HL-60/S4 (cell line): ENCODE measurements around the gene CCL15.
"Not testable (repeated sequence)": the region's sequence is repeated elsewhere in the genome, so short reads cannot be mapped to it uniquely, and the experiment has no call there.

ENCODE experiments used
- in situ Hi-C: fragments of 300-500 bp; cut with MboI; formaldehyde crosslinking; loops from 2 replicates; pipeline ENCODE4 v1.14.3; 2022; ENCODE audit warnings: low sequenced_read_pairs

Gene CCL15, protein sequence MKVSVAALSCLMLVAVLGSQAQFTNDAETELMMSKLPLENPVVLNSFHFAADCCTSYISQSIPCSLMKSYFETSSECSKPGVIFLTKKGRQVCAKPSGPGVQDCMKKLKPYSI

DNA sequence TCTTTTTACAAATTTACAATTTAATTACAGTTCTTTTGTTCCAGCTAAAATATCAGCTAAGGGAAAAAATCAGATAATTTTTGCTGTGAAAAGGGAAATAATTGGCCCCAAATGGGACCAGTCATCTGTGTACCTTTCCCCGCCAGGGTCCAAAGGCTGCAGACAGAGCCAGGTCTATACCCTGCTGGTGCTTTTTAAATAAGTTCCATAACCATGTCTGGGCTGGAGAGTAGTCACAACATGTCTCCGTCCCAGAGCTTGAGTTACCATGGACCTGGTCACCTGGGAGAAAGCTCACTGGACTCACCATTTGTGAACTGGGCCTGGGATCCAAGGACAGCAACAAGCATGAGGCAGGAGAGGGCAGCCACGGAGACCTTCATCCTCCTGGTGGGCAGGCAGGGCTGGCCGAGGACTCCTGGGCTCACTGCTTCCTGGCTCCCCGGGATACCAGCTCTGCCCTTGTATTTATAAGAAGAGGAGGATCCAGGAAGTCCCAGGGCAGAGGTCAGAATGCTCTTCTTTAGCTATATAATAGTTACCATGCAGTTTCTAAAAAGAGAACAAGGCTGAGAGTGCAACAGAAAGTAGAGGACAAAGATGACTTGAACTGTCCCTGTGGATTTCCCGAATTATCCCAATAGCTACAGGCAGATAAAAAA is at the start of gene CCL15:
CCL15 (minus strand) TSS at position 444 of the 662 bp plus-strand sequence; CDS start at position 383, 61 bp downstream.
- in situ Hi-C loops, result no loop called here

DNA sequence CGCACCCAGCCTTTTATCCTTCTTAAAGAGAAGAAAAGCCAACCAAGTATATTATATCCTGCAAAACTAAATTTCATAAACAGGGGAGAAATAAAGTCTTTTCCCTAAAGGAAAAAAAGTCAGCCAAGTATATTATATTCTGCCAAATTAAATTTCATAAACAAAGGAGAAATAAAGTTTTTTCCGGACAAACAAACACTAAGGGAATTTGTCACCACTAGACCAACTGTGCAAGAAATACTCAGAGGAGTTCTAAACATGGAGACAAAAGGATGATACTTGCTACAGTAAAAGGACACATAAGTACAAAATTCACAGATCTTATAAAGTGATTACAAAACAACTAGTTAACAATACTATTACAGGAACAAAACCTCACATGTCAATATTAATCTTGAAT is 48.3 kb upstream of the CCL15 start:
- in situ Hi-C loops, result no loop called here

GRCh38 chr17:36048066-36048465 is 46.7 kb upstream of the CCL15 start:
- in situ Hi-C loops, result no loop called here

DNA sequence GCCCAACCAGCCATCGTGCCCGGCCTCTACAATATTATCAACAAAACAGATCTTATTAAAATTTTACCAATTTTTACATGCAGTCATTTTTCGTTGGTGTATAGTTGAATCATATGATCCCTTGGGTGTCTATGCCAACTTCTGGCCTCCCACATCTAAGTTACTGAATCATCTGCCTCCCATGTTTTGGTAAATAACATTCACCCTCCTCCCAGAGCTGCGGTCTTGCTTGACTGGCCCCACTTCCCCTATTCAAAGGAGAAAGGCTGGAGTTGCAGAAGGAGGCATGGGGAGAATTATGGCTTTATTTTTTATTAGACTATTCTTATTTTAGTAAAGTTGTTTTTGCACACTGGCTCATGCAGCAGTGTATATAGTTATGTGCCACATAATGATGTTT is 34.9 kb upstream of the CCL15 start:
- in situ Hi-C loops, result no loop called here

DNA sequence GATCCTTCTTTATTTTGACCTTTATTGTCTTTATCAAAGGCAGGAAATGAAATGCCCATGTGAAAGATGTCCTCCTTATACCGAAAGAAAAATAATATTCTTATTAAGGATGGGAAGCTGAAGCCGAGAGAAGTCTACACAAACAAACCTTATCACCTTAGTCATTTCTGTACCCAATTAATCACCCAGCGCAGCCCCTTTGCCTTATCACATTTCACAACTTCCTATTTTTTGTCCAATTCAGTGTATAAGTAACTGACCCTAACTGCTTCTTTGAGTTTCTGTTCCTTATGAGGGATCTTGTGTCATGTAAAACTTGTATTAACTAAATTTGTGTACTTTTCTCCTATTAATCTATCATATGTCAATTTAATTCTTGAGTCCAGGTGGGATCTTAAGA is 32.8 kb upstream of the CCL15 start:
- in situ Hi-C loops, result no loop called here

GRCh38 chr17:36030956-36031355 is 29.6 kb upstream of the CCL15 start:
- in situ Hi-C loops, result no loop called here

GRCh38 chr17:36027761-36028160 is 26.4 kb upstream of the CCL15 start:
- in situ Hi-C loops, result no loop called here

- in situ Hi-C loops, result loop anchor here (5.0 kb wide), 1 partner anchor 48 kb away; no protein-coding TSS in a partner anchor
These were observed 22.9 kb upstream of the CCL15 start for GRCh38 chr17:36024106-36024869.

DNA sequence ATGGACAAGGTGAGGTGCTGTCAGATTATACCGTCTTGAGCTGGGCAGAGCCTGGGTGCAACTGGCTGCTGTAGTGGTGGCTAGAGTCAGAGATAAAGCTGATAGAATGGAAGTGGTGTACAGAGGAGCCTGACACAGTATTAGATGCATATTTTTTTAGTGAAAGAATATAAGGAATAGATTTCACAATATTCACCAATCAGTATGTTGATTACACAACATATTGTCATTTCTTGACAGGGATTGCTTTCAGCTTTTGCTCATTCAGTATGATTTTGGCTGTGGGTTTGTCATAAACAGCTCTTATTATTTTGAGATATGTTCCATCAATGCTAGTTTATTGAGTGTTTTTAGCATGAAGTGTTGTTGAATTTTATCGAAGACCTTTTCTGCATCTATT is 18.1 kb upstream of the CCL15 start:
- in situ Hi-C loops, result no loop called here

DNA sequence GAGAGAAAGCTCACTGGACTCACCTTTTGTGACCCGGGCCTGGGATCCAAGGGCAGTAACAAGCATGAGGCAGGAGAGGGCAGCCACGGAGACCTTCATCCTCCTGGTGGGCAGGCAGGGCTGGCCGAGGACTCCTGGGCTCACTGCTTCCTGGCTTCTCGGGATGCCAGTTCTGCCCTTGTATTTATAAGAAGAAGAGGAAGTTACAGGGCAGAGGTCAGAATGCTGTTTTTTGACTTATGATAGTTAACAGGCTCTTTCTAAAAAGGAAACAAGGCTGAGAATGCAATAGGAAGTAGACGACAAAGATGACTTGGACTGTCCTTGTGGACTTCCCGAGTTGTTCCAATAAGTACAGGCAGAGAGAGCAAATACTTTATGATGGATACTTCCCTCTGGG is 16.4 kb upstream of the CCL15 start, which contains the start of gene CCL23:
CCL23 (minus strand) TSS at position 174 of the 400 bp plus-strand sequence; CDS start at position 99, 75 bp downstream.
- in situ Hi-C loops, result no loop called here

- in situ Hi-C loops, result no loop called here
These were observed 15.2 kb upstream of the CCL15 start for GRCh38 chr17:36016555-36016954.

DNA sequence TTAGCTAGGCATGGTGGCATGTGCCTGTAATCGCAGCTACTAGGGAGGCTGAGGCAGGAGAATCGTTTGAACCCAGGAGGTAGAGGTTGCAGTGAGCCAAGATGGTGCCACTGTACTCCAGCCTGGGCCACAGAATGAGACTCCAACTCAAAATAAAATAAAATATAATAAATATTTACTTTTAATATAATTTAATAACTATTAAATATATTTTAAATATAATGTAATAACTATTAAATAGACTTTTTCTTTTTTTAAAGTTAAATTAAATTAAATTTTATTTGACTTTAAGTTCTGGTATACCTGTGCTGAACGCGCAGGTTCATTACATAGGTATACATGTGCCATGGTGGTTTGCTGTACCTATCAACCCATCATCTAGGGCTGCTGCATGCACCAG is 14.5 kb upstream of the CCL15 start:
- in situ Hi-C loops, result not testable (repeated sequence)

DNA sequence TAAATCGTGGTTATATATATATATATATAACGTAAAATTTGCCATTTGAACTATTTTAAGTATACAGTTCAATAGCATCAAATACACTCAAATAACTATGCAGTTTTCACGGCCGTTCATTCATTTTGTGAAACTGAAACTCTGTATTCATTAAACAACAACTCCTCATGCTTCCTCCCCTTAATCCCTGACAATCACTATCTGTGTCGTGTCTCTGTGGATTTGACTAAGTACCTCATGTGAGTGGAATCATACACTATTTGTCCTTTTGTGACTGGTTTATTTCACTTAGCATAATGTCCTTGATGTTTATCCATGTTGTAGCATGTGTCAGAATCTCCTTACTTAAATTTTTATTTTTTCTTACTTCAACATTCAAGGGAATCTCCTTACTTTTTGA is 13.6 kb upstream of the CCL15 start:
- in situ Hi-C loops, result no loop called here

GRCh38 chr17:36011201-36011600 is 9.8 kb upstream of the CCL15 start:
- in situ Hi-C loops, result no loop called here

- in situ Hi-C loops, result no loop called here
These were observed 7.8 kb upstream of the CCL15 start for GRCh38 chr17:36008998-36009665.

DNA sequence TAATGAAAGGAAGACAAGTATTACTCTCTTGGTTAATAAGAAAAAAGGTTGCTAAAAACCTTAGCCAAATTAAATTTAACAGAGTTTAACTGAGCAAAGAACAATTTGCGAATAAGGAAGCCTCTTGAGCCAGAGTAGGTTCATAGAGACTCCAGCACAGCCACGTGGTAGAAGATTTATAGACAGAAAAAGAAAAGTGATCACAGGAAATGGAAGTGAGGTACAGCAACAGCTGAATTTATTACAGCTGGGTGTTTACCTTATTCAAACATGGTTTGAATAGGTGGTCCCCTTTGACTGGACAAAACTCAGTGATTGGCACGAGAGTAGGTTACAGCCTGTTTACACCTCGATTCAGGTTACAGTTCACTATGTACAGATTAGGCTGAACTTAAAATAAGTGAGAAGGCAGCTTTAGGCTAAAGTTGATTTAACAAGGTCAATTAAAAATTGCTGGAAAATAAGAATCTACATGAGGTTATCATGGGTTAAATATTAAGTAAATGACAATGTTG is 3.3 kb upstream of the CCL15 start:
- in situ Hi-C loops, result no loop called here

DNA sequence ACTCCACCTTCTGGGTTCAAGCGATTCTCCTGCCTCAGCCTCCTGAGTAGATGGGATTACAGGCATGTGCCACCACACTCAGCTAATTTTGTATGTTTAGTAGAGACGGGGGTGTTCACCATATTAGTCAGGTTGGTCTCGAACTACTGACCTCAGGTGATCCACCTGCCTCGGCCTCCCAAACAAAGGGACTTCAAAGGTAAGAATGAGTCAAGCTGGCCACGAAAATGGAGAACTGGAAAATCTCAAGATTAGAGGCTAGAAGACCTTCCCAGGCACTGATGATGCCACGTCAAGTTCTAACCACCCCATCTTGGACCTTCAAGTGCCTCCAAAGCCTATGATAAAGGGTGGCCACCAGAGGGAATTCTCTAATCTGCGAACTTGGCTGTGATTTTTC is 1.3 kb upstream of the CCL15 start:
- in situ Hi-C loops, result no loop called here

DNA sequence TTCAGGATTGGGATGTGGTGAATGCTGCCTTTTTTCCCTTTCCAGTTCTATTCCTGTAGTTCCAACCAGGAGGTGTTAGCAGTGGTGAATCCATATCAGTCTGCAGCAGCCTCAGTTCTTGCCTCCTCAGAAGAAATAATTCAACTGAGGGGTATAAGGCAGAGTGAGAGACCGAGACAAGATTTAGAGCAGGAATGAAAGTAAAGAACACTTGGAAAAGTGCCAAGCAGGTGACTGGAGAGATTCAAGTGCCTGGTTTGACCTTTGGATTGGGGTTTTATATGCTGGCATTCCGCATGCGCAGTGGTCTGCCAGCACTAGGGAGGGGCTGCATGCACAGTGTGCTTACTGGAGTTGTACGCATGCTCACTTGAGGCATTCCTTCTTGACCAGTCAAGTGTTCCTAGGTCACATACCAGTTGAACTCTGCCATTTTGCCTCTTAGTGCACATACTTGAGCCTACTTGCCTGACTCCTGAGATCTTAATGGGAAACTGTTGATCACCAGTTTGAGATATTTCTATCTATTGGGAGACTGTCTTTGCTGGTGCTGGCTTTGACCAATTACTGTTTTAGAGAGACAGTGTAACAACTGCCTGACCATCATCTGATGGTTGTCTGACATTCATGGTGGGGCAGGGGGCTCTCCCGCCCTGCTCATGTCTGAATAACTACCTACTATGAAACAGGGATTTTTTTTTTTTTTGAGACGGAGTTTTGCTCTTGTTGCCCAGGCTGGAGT is 680 bp upstream of the CCL15 start:
- in situ Hi-C loops, result no loop called here

DNA sequence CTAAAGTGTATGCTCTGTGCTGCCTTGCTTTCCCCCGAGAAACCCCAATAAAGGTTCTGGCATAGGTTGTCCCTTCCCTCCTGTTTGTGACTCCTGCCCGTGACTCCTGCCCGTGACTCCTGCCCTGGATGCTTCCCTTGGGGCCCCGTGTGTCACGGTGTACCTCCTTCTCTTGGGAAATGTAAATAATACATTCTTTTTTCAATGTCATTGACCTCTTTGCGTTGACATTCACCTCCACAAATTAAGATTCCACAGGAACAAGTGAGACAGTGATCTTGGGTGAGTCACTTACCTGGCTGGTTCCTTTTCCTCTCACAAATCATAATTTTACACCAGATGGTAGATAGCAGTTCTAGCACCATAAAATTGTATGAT is 632 bp downstream of the CCL15 start:
- in situ Hi-C loops, result no loop called here

- in situ Hi-C loops, result no loop called here
These were observed 2.6 kb downstream of the CCL15 start for GRCh38 chr17:35998756-35999155.
